Measurements from ENCODE around the gene AK3. TPM values are rescaled to one million over a fixed set of nuclear protein-coding genes. Genes with fewer than 3 reads are reported as not detected.

AK3 gene
- total and polyA plus RNA-seq, 2 experiments from 2014 or later = 62.8 to 80.4 TPM

DNA sequence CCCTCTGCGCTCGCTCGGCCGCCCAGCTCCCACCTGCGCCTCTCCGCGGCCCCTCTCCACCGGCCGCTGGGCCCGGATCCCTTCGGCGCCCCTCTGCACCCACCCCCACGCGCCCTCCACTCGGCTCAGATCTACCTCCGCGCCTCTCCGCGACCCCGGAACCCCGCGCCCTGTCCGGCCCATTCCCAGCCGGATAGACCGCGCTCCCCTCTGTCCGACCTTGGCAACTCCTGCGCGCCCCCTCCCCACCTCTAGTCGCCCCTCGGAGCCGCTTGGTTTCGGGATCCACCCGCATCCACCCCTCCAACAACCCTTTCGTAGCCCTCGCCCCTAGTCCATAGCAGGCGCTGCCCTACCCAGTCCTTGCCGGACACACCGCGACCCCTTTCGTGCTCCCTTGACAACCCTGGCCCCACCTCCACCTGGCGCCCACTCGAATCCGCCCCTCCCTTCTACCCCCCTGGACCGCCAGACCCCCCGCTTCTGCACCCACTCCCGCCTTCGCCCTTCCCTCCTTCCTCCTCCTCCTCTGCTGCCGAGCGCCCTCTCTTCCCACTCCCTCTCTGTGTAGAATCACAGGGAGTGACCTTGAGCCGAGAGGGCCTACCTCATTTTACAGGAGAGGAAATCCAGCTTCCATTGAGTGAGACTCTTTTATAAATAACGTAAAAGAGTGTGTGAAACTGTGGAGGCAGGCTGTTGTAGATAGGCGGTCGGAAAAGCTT lies 525 bp upstream of the AK3 start:
- DNase-seq = peak; percentile 35
- peak overlapping the region; percentile 83 for H3K4me2 ChIP-seq (ENCODE audit: unreplicated experiment)
- peak overlapping the region; percentile 85 for H3K9ac ChIP-seq
- no peaks in the 10 kb centered on the region for H4K20me1 ChIP-seq (ENCODE audit: insufficient read depth)
- no peaks in the 10 kb centered on the region for H3K27me3 ChIP-seq (replicated peaks; ENCODE audit: insufficient read depth)
- H3K9me2 ChIP-seq (ENCODE audit: insufficient read depth) = no peaks in the 10 kb centered on the region
- in situ Hi-C loops (cut with MboI) = no loop called here
- H3K27ac ChIP-seq = peak overlapping the region; percentile 18
- H3F3A ChIP-seq (ENCODE audit: insufficient read depth) = peaks cover 32% of the 10 kb centered on the region
- peaks cover 24% of the 10 kb centered on the region for H3K4me1 ChIP-seq (ENCODE audit: insufficient read depth)
- peak overlapping the region; percentile 94 for H2AFZ ChIP-seq
- H3K9me3 ChIP-seq (ENCODE audit: low read depth) = no peaks in the 10 kb centered on the region
- TF ChIP-seq EZH2 (IDR thresholded peaks at IDR 0.05; ENCODE audit: insufficient read depth, poor library complexity, severe bottlenecking) (no peak), EZH2phosphoT487 (IDR thresholded peaks at IDR 0.05; ENCODE audit: insufficient read depth, low read depth) (no peak)
- WGBS, 2 experiments (ENCODE audit: low coverage in 1 of 2, low lambda C conversion rate in 2 of 2, missing lambda C conversion rate in 2 of 2) = 5 to 10% methylated on average over 20 to 49 of the region's 54 CpGs
- H3K4me3 ChIP-seq = peak overlapping the region; percentile 84
- H3K36me3 ChIP-seq (ENCODE audit: low read depth) = no peaks in the 10 kb centered on the region
- peaks cover 41% of the 10 kb centered on the region for H3K79me2 ChIP-seq (ENCODE audit: insufficient read depth)

DNA sequence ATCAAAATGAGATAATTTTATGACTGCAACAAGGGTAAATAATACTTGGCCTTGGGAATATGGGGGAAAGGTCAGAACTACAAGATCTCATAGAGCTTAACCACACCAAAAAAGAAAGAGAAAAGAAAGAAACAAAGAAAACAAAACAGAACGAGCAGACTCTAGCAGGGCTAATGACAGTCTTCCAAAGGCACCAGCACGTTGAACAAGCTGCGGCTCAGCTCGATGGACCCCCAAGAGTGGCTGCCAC lies 689 bp downstream of the AK3 start:
- Histone ChIP-seq H3F3A (ENCODE audit: insufficient read depth) (peaks cover 32% of the 10 kb centered on the region), H3K4me1 (ENCODE audit: insufficient read depth) (peaks cover 24% of the 10 kb centered on the region), H3K9me3 (ENCODE audit: low read depth) (no peaks in the 10 kb centered on the region), H3K36me3 (ENCODE audit: low read depth) (no peaks in the 10 kb centered on the region), H3K9me2 (ENCODE audit: insufficient read depth) (no peaks in the 10 kb centered on the region), H2AFZ (peak overlapping the region; percentile 94), H3K9ac (peak overlapping the region; percentile 85), H3K27me3 (replicated peaks; ENCODE audit: insufficient read depth) (no peaks in the 10 kb centered on the region), H3K4me2 (ENCODE audit: unreplicated experiment) (peak overlapping the region; percentile 83), H3K4me3 (peak overlapping the region; percentile 84), H4K20me1 (ENCODE audit: insufficient read depth) (no peaks in the 10 kb centered on the region), H3K79me2 (ENCODE audit: insufficient read depth) (peaks cover 49% of the 10 kb centered on the region), H3K27ac (peak overlapping the region; percentile 50)
- WGBS, 2 experiments (ENCODE audit: low coverage in 1 of 2, low lambda C conversion rate in 2 of 2, missing lambda C conversion rate in 2 of 2) = 0% methylated on average over 3 to 4 of the region's 4 CpGs
- TF ChIP-seq EZH2 (IDR thresholded peaks at IDR 0.05; ENCODE audit: insufficient read depth, poor library complexity, severe bottlenecking) (no peak), EZH2phosphoT487 (IDR thresholded peaks at IDR 0.05; ENCODE audit: insufficient read depth, low read depth) (no peak)
- DNase-seq = no peak
- in situ Hi-C loops (cut with MboI) = no loop called here

DNA sequence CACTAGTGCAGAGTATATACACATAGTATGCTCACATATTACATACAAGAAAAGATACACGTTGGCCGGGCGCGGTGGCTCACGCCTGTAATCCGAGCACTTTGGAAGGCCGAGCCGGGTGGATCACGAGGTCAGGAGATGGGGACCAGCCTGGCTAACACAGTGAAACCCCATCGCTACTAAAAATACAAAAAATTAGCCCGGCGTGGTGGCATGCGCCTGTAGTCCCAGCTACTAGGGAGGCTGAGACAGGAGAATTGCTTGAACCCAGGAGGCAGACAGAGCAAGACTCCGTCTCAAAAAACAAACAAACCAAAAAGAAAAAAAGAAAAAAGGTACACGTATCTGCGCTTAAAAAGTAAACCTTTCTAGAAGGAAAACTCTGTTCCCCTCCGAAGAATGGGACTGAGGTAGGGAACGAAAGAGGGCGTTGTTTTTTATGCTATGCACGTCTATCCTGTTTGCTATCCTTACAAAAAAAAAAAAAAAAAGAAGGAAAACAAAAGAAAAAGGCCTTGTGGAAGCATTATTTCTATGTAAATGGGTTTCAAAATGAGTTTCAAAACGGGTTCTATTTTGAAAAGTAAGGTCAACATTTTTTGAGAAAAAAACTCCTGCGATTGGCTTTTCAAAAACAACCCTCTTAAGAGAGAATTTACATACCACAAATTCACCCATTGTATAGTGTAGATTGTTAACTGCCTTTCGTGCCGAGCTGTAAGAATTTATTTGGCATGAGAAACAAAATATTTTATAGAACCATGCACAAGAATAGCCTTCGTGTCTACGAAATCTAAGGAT lies 1.2 kb downstream of the AK3 start:
- no peaks in the 10 kb centered on the region for H3K36me3 ChIP-seq (ENCODE audit: low read depth)
- peaks cover 52% of the 10 kb centered on the region for H3K79me2 ChIP-seq (ENCODE audit: insufficient read depth)
- peak overlapping the region; percentile 85 for H3K9ac ChIP-seq
- peaks cover 24% of the 10 kb centered on the region for H3K4me1 ChIP-seq (ENCODE audit: insufficient read depth)
- no peak for TF ChIP-seq EZH2phosphoT487 (IDR thresholded peaks at IDR 0.05; ENCODE audit: insufficient read depth, low read depth)
- TF ChIP-seq EZH2 (IDR thresholded peaks at IDR 0.05; ENCODE audit: insufficient read depth, poor library complexity, severe bottlenecking) = no peak
- H2AFZ ChIP-seq = peak overlapping the region; percentile 94
- H4K20me1 ChIP-seq (ENCODE audit: insufficient read depth) = no peaks in the 10 kb centered on the region
- in situ Hi-C loops (cut with MboI) = no loop called here
- H3K27ac ChIP-seq = peak overlapping the region; percentile 50
- WGBS, 2 experiments (ENCODE audit: low coverage in 1 of 2, low lambda C conversion rate in 2 of 2, missing lambda C conversion rate in 2 of 2) = 21 to 26% methylated on average over 26 of the region's 26 CpGs
- H3K27me3 ChIP-seq (replicated peaks; ENCODE audit: insufficient read depth) = no peaks in the 10 kb centered on the region
- H3K9me3 ChIP-seq (ENCODE audit: low read depth) = no peaks in the 10 kb centered on the region
- no peaks in the 10 kb centered on the region for H3K9me2 ChIP-seq (ENCODE audit: insufficient read depth)
- peak overlapping the region; percentile 83 for H3K4me2 ChIP-seq (ENCODE audit: unreplicated experiment)
- H3F3A ChIP-seq (ENCODE audit: insufficient read depth) = peaks cover 32% of the 10 kb centered on the region
- DNase-seq = peak; percentile 33
- peak overlapping the region; percentile 84 for H3K4me3 ChIP-seq

DNA sequence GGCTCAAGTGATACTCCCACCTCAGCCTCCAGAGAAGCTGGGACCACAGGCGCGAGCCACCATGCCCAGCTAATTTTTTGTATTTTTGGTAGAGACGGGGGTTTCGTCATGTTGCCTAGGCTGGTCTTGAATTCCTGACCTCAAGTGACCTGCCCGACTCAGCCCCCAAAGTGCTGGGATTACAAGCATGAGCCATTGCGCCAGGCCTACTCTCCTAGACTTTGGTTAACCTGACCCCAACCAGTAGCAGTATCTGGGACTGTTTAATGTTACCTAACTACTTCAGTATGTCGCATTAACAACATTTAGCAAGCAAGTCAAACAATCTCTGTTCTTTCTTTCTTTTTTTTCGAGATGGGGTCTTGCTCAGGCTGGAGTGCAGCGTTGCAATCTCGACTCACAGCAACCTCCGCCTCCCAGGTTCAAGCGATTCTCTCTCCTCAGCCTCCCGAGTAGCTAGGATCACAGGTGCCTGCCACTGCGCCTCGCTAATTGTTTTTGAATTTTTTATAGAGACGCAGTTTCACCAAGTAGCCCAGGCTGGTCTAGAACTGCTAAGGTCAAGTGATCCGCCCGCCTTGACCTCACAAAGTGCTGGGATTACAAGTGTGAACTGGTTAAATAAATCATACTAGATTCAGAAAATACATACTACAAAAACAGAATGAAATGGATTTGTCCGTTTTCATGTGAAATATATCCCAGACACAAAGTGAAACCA lies 2.0 kb downstream of the AK3 start:
- Histone ChIP-seq H3K27ac (peak overlapping the region; percentile 50; the same call in 1 of the 2 replicates), H3K4me2 (ENCODE audit: unreplicated experiment) (peak overlapping the region; percentile 83), H3K9me2 (ENCODE audit: insufficient read depth) (no peaks in the 10 kb centered on the region), H3F3A (ENCODE audit: insufficient read depth) (peaks cover 32% of the 10 kb centered on the region), H3K4me3 (peak overlapping the region; percentile 84), H3K9me3 (ENCODE audit: low read depth) (no peaks in the 10 kb centered on the region), H3K36me3 (ENCODE audit: low read depth) (no peaks in the 10 kb centered on the region), H3K9ac (peak overlapping the region; percentile 85), H4K20me1 (ENCODE audit: insufficient read depth) (no peaks in the 10 kb centered on the region), H2AFZ (peak overlapping the region; percentile 94), H3K27me3 (replicated peaks; ENCODE audit: insufficient read depth) (no peaks in the 10 kb centered on the region), H3K79me2 (ENCODE audit: insufficient read depth) (peaks cover 59% of the 10 kb centered on the region), H3K4me1 (ENCODE audit: insufficient read depth) (peaks cover 24% of the 10 kb centered on the region)
- in situ Hi-C loops (cut with MboI) = no loop called here
- DNase-seq = peak; percentile 14
- no peak for TF ChIP-seq EZH2 (IDR thresholded peaks at IDR 0.05; ENCODE audit: insufficient read depth, poor library complexity, severe bottlenecking)
- no peak for TF ChIP-seq EZH2phosphoT487 (IDR thresholded peaks at IDR 0.05; ENCODE audit: insufficient read depth, low read depth)
- WGBS, 2 experiments (ENCODE audit: low coverage in 1 of 2, low lambda C conversion rate in 2 of 2, missing lambda C conversion rate in 2 of 2) = 74 to 77% methylated on average over 19 of the region's 19 CpGs
